ENCODE results near the gene TMEM132D.

Gene TMEM132D

GRCh38 chr12:129028844-129029243, 875.0 kb downstream of the TMEM132D start:
- H3K9me3 ChIP-seq (ENCODE audit: insufficient read depth, low read length), result no peaks in the 10 kb centered on the region
- no peak overlapping the region for H3K9ac ChIP-seq (ENCODE audit: low read length)
- H3K79me2 ChIP-seq (ENCODE audit: insufficient read depth, low read length), result no peaks in the 10 kb centered on the region
- no peak overlapping the region for H3K4me2 ChIP-seq (ENCODE audit: low read depth, low read length, poor library complexity, severe bottlenecking)
- no peak overlapping the region for H2AFZ ChIP-seq (ENCODE audit: low read depth, low read length, severe bottlenecking)
- no peaks in the 10 kb centered on the region for H3K36me3 ChIP-seq (ENCODE audit: low read length)
- no peaks in the 10 kb centered on the region for H4K20me1 ChIP-seq (ENCODE audit: low read depth, low read length)
- no peaks in the 10 kb centered on the region for H3K9me2 ChIP-seq (replicated peaks; ENCODE audit: insufficient read depth, low read length)
- no peaks in the 10 kb centered on the region for H3K27me3 ChIP-seq (ENCODE audit: low read length)
- no peaks in the 10 kb centered on the region for H3F3A ChIP-seq (ENCODE audit: insufficient read depth)
- TF ChIP-seq EZH2phosphoT487 (conservative IDR thresholded peaks at IDR 0.05; ENCODE audit: low read length) (no peak), CTCF (IDR thresholded peaks at IDR 0.05; ENCODE audit: insufficient read depth, low read length, poor library complexity, severe bottlenecking) (no peak)
- no peak overlapping the region for H3K27ac ChIP-seq (ENCODE audit: low read depth, low read length)
- H3K4me3 ChIP-seq (ENCODE audit: insufficient read depth, low read length, poor library complexity, severe bottlenecking), result no peak overlapping the region

GRCh38 chr12:129025055-129025454, 878.8 kb downstream of the TMEM132D start:
- Histone ChIP-seq H3K9me3 (ENCODE audit: insufficient read depth, low read length) (no peaks in the 10 kb centered on the region), H3K4me3 (ENCODE audit: insufficient read depth, low read length, poor library complexity, severe bottlenecking) (no peak overlapping the region), H3K27me3 (ENCODE audit: low read length) (no peaks in the 10 kb centered on the region), H3K36me3 (ENCODE audit: low read length) (no peaks in the 10 kb centered on the region), H3K9me2 (replicated peaks; ENCODE audit: insufficient read depth, low read length) (no peaks in the 10 kb centered on the region), H4K20me1 (ENCODE audit: low read depth, low read length) (no peaks in the 10 kb centered on the region), H3F3A (ENCODE audit: insufficient read depth) (no peaks in the 10 kb centered on the region), H3K4me2 (ENCODE audit: low read depth, low read length, poor library complexity, severe bottlenecking) (no peak overlapping the region), H3K27ac (ENCODE audit: low read depth, low read length) (no peak overlapping the region), H3K9ac (ENCODE audit: low read length) (no peak overlapping the region), H3K79me2 (ENCODE audit: insufficient read depth, low read length) (no peaks in the 10 kb centered on the region), H2AFZ (ENCODE audit: low read depth, low read length, severe bottlenecking) (no peak overlapping the region)
- no peak for TF ChIP-seq CTCF (IDR thresholded peaks at IDR 0.05; ENCODE audit: insufficient read depth, low read length, poor library complexity, severe bottlenecking)
- TF ChIP-seq EZH2phosphoT487 (conservative IDR thresholded peaks at IDR 0.05; ENCODE audit: low read length), result no peak

Data from SU-DHL-6 (cell line).